Activated naive CD8-positive, alpha-beta T cell treated with anti-CD3 and anti-CD28 coated beads, Interleukin-2, amount 50 U/mL, for 24 hours (primary cell): ENCODE measurements around the gene RNU6-1.

Experiments used
- ATAC-seq: fragments of 150-1000 bp; cut with Tn5 transposase; one replicate; pipeline ENCODE4 v1.10.0; 2021
- DNase-seq: peaks from one replicate; pipeline ENCODE4 v3.0.0; 2021
- H3K27ac Mint-ChIP-seq: one replicate; pipeline ENCODE4 v1.8.0; 2021; ENCODE audit warnings: mild to moderate bottlenecking, mixed read lengths
- H3K27me3 Mint-ChIP-seq: one replicate; pipeline ENCODE4 v1.8.0; 2021; ENCODE audit warnings: mixed read lengths
- H3K36me3 Mint-ChIP-seq: one replicate; pipeline ENCODE4 v1.8.0; 2021; ENCODE audit warnings: low read depth, mixed read lengths
- H3K4me1 Mint-ChIP-seq: one replicate; pipeline ENCODE4 v1.8.0; 2021; ENCODE audit warnings: mixed read lengths
- H3K4me3 Mint-ChIP-seq: one replicate; pipeline ENCODE4 v1.8.0; 2021; ENCODE audit warnings: mild to moderate bottlenecking, moderate library complexity, mixed read lengths
- H3K9me3 Mint-ChIP-seq: one replicate; pipeline ENCODE4 v1.8.0; 2021; ENCODE audit warnings: mixed read lengths

RNU6-1 gene

GRCh38 chr15:67839929-67840748 lies at the start of gene RNU6-1:
TSS of gene RNU6-1 (minus strand) at chr15:67840045.
- ATAC-seq (peak; percentile 90), DNase-seq (peak; percentile 94)
- H3K27me3 Mint-ChIP-seq, result peaks cover 20% of the 10 kb centered on the region
- H3K9me3 Mint-ChIP-seq, result no peaks in the 10 kb centered on the region
- peaks cover 33% of the 10 kb centered on the region for H3K4me1 Mint-ChIP-seq
- peaks cover 4% of the 10 kb centered on the region for H3K36me3 Mint-ChIP-seq
- H3K4me3 Mint-ChIP-seq, result peak within 1 kb of the TSS; percentile 85
- peak within 1 kb of the TSS; percentile 98 for H3K27ac Mint-ChIP-seq

GRCh38 chr15:67887776-67888175 lies 47.9 kb upstream of the RNU6-1 start:
- peaks cover 11% of the 10 kb centered on the region for H3K9me3 Mint-ChIP-seq
- peaks cover 16% of the 10 kb centered on the region for H3K4me1 Mint-ChIP-seq
- H3K27me3 Mint-ChIP-seq, result peaks cover 25% of the 10 kb centered on the region
- no peaks in the 10 kb centered on the region for H3K36me3 Mint-ChIP-seq
- ATAC-seq (no peak), DNase-seq (no peak)
- H3K27ac Mint-ChIP-seq, result no peak overlapping the region
- H3K4me3 Mint-ChIP-seq, result no peak overlapping the region

GRCh38 chr15:67885861-67886260 lies 46.0 kb upstream of the RNU6-1 start:
- H3K4me3 Mint-ChIP-seq, result no peak overlapping the region
- H3K4me1 Mint-ChIP-seq, result peaks cover 23% of the 10 kb centered on the region
- H3K36me3 Mint-ChIP-seq, result no peaks in the 10 kb centered on the region
- no peak overlapping the region for H3K27ac Mint-ChIP-seq
- peaks cover 23% of the 10 kb centered on the region for H3K27me3 Mint-ChIP-seq
- DNase-seq (no peak), ATAC-seq (no peak)
- peaks cover 11% of the 10 kb centered on the region for H3K9me3 Mint-ChIP-seq

- no peak for DNase-seq
- H3K9me3 Mint-ChIP-seq, result peaks cover 9% of the 10 kb centered on the region
- H3K27me3 Mint-ChIP-seq, result peaks cover 23% of the 10 kb centered on the region
- no peaks in the 10 kb centered on the region for H3K36me3 Mint-ChIP-seq
- no peak overlapping the region for H3K27ac Mint-ChIP-seq
- ATAC-seq, result no peak
- H3K4me3 Mint-ChIP-seq, result peak overlapping the region; percentile 70
- peaks cover 23% of the 10 kb centered on the region for H3K4me1 Mint-ChIP-seq
Observed at GRCh38 chr15:67885175-67885523, 45.3 kb upstream of the RNU6-1 start.

GRCh38 chr15:67884514-67885174 lies 44.8 kb upstream of the RNU6-1 start:
- H3K27ac Mint-ChIP-seq, result no peak overlapping the region
- ATAC-seq, result peak; percentile 62

GRCh38 chr15:67884009-67884408 lies 44.2 kb upstream of the RNU6-1 start:
- H3K4me3 Mint-ChIP-seq, result peak overlapping the region; percentile 70
- no peaks in the 10 kb centered on the region for H3K9me3 Mint-ChIP-seq
- H3K27ac Mint-ChIP-seq, result no peak overlapping the region
- ATAC-seq (no peak), DNase-seq (no peak)
- H3K4me1 Mint-ChIP-seq, result peaks cover 18% of the 10 kb centered on the region
- H3K36me3 Mint-ChIP-seq, result no peaks in the 10 kb centered on the region
- peaks cover 23% of the 10 kb centered on the region for H3K27me3 Mint-ChIP-seq

More at GRCh38 chr15:67884514-67885174, 44.8 kb upstream of the RNU6-1 start:
- Mint-ChIP-seq H3K9me3 (peaks cover 4% of the 10 kb centered on the region), H3K36me3 (no peaks in the 10 kb centered on the region), H3K27me3 (peaks cover 23% of the 10 kb centered on the region), H3K4me3 (peak overlapping the region; percentile 70), H3K4me1 (peaks cover 21% of the 10 kb centered on the region)
- peak; percentile 61 for DNase-seq

- no peak overlapping the region for H3K4me3 Mint-ChIP-seq
- DNase-seq (no peak), ATAC-seq (no peak)
- no peak overlapping the region for H3K27ac Mint-ChIP-seq
- peaks cover 18% of the 10 kb centered on the region for H3K4me1 Mint-ChIP-seq
- peaks cover 19% of the 10 kb centered on the region for H3K27me3 Mint-ChIP-seq
- H3K9me3 Mint-ChIP-seq, result no peaks in the 10 kb centered on the region
- no peaks in the 10 kb centered on the region for H3K36me3 Mint-ChIP-seq
Observed at GRCh38 chr15:67883234-67883773, 43.5 kb upstream of the RNU6-1 start.

GRCh38 chr15:67882487-67883233 lies 42.8 kb upstream of the RNU6-1 start:
- H3K9me3 Mint-ChIP-seq, result no peaks in the 10 kb centered on the region
- no peak overlapping the region for H3K4me3 Mint-ChIP-seq
- H3K4me1 Mint-ChIP-seq, result peaks cover 18% of the 10 kb centered on the region
- no peak for ATAC-seq
- H3K27me3 Mint-ChIP-seq, result peaks cover 21% of the 10 kb centered on the region
- no peak overlapping the region for H3K27ac Mint-ChIP-seq
- no peaks in the 10 kb centered on the region for H3K36me3 Mint-ChIP-seq
- no peak for DNase-seq

GRCh38 chr15:67880651-67881182 lies 40.9 kb upstream of the RNU6-1 start:
- peaks cover 18% of the 10 kb centered on the region for H3K27me3 Mint-ChIP-seq
- H3K4me3 Mint-ChIP-seq, result no peak overlapping the region
- ATAC-seq, result no peak
- H3K4me1 Mint-ChIP-seq, result peaks cover 18% of the 10 kb centered on the region
- no peak for DNase-seq
- no peaks in the 10 kb centered on the region for H3K36me3 Mint-ChIP-seq
- no peak overlapping the region for H3K27ac Mint-ChIP-seq
- no peaks in the 10 kb centered on the region for H3K9me3 Mint-ChIP-seq

- Mint-ChIP-seq H3K27ac (no peak overlapping the region), H3K4me3 (no peak overlapping the region), H3K27me3 (peaks cover 8% of the 10 kb centered on the region), H3K9me3 (no peaks in the 10 kb centered on the region), H3K36me3 (no peaks in the 10 kb centered on the region), H3K4me1 (peaks cover 10% of the 10 kb centered on the region)
- ATAC-seq (no peak), DNase-seq (no peak)
Observed at GRCh38 chr15:67879440-67880129, 39.7 kb upstream of the RNU6-1 start.

- no peak for DNase-seq
- peaks cover 14% of the 10 kb centered on the region for H3K27me3 Mint-ChIP-seq
- peaks cover 10% of the 10 kb centered on the region for H3K4me1 Mint-ChIP-seq
- ATAC-seq, result no peak
- no peak overlapping the region for H3K4me3 Mint-ChIP-seq
- no peak overlapping the region for H3K27ac Mint-ChIP-seq
- peaks cover 6% of the 10 kb centered on the region for H3K9me3 Mint-ChIP-seq
- no peaks in the 10 kb centered on the region for H3K36me3 Mint-ChIP-seq
Observed at GRCh38 chr15:67878712-67879206, 38.9 kb upstream of the RNU6-1 start.

- Mint-ChIP-seq H3K27me3 (peaks cover 20% of the 10 kb centered on the region), H3K4me1 (peaks cover 5% of the 10 kb centered on the region), H3K27ac (no peak overlapping the region), H3K4me3 (no peak overlapping the region), H3K36me3 (no peaks in the 10 kb centered on the region), H3K9me3 (peaks cover 20% of the 10 kb centered on the region)
- no peak for DNase-seq
- no peak for ATAC-seq
Observed at GRCh38 chr15:67873777-67874176, 33.9 kb upstream of the RNU6-1 start.

- H3K4me3 Mint-ChIP-seq, result no peak overlapping the region
- no peaks in the 10 kb centered on the region for H3K36me3 Mint-ChIP-seq
- H3K4me1 Mint-ChIP-seq, result peaks cover 5% of the 10 kb centered on the region
- no peak for DNase-seq
- H3K27me3 Mint-ChIP-seq, result peaks cover 17% of the 10 kb centered on the region
- no peak for ATAC-seq
- peaks cover 20% of the 10 kb centered on the region for H3K9me3 Mint-ChIP-seq
- H3K27ac Mint-ChIP-seq, result no peak overlapping the region
Observed at GRCh38 chr15:67870868-67871408, 31.1 kb upstream of the RNU6-1 start.
